GM19468 (cell line): ENCODE data around the gene PTPN5.
"Not testable (repeated sequence)": the region's sequence is repeated elsewhere in the genome, so short reads cannot be mapped to it uniquely, and the experiment has no call there.

ENCODE experiments used
- ATAC-seq: cut with Tn5 transposase; IDR thresholded peaks from one replicate; pipeline ENCODE4 v1.9.1; 2021; ENCODE audit warnings: mild to moderate bottlenecking, moderate library complexity, moderate number of reproducible peaks; ENCODE audit not compliant: unreplicated experiment; ENCODE audit errors: extremely low read depth

The PTPN5 gene

GRCh38 chr11:18696638-18697225, 94.9 kb downstream of the PTPN5 start:
- ATAC-seq: no peak

- no peak for ATAC-seq
Observed at GRCh38 chr11:18692941-18693760, 98.4 kb downstream of the PTPN5 start.

DNA sequence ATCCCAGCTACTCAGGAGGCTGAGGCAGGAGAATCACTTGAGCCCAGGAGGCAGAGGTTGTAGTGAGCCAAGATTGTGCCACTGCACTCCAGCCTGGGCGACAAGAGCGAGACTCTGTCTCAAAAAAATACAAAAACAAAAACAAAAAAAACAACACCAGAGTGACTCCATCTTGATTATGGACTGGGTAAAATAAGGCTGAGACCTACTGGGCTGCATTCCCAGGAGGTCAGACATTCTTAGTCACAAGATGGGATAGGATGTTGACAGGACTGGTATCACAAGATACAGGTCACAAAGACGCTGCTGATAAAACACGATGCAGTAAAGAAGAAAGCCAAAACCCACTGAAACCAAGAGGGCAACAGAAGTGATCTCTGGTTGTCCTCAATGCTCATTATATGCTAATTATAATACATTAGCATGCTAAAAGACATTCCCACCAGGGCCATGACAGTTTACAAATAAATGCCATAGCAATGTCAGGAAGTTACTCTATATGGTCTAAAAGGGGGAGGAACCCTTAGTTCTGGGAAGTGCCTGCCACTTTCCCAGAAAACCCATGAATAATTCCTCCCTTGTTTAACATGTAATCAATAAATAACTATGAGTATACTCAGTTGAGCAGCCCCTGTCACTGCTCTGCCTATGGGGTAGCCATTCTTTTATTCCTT, 100.0 kb downstream of the PTPN5 start:
- not testable (repeated sequence) for ATAC-seq

DNA sequence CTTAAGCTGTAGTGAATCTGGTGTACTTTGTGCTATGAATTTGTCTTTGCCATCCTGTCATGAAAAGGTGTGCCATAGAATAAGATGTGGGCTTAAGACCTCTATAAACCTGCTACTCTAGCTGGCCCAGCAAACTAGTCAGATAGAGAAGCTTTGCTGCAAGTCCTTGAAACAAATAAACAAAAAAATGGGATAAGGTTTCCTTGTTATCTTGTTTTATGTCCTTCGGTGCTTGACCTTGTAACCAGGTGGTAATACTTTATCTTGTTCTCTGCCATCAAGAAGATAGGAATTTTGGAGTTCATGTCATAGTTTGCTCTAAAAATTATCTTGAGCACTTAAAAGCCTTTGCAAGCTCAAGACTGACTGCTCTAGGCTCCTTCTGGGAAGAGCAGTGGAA, 107.3 kb downstream of the PTPN5 start:
- no peak for ATAC-seq

- no peak for ATAC-seq
Observed at GRCh38 chr11:18682466-18682865, 109.1 kb downstream of the PTPN5 start.

- ATAC-seq: not testable (repeated sequence)
Observed at GRCh38 chr11:18681949-18682348, 109.6 kb downstream of the PTPN5 start.
